GM21526 (cell line): ENCODE measurements around the gene PDK1.
"Not testable (repeated sequence)": the region's sequence is repeated elsewhere in the genome, so short reads cannot be mapped to it uniquely, and the experiment has no call there.

Experiments
- ATAC-seq: cut with Tn5 transposase; IDR thresholded peaks from one replicate; pipeline ENCODE4 v1.9.1; 2021; ENCODE audit warnings: moderate library complexity; ENCODE audit not compliant: unreplicated experiment, low FRiP score

PDK1 gene

GRCh38 chr2:172555522-172556283, at the start of gene PDK1:
TSS of gene PDK1 (plus strand) at chr2:172556090. CDS start at chr2:172556151, 61 bp downstream.
- peak; percentile 84 for ATAC-seq

- no peak for ATAC-seq
Measured at GRCh38 chr2:172507199-172507598, 48.7 kb upstream of the PDK1 start.

- ATAC-seq, result no peak
Measured at GRCh38 chr2:172510088-172510487, 45.8 kb upstream of the PDK1 start.

- no peak for ATAC-seq
Measured at GRCh38 chr2:172510548-172510947, 45.3 kb upstream of the PDK1 start.

GRCh38 chr2:172512810-172513523, 42.9 kb upstream of the PDK1 start:
- no peak for ATAC-seq

GRCh38 chr2:172513524-172513900, 42.4 kb upstream of the PDK1 start:
- no peak for ATAC-seq

GRCh38 chr2:172513935-172514586, 41.8 kb upstream of the PDK1 start:
- no peak for ATAC-seq

GRCh38 chr2:172516299-172516698, 39.6 kb upstream of the PDK1 start:
- ATAC-seq, result no peak

GRCh38 chr2:172518995-172519394, 36.9 kb upstream of the PDK1 start:
- ATAC-seq, result no peak

- no peak for ATAC-seq
Measured at GRCh38 chr2:172525601-172526000, 30.3 kb upstream of the PDK1 start.

GRCh38 chr2:172531309-172531708, 24.6 kb upstream of the PDK1 start:
- no peak for ATAC-seq

- not testable (repeated sequence) for ATAC-seq
Measured at GRCh38 chr2:172532461-172532860, 23.4 kb upstream of the PDK1 start.

- no peak for ATAC-seq
Measured at GRCh38 chr2:172533687-172534086, 22.2 kb upstream of the PDK1 start.

- ATAC-seq, result no peak
Measured at GRCh38 chr2:172535119-172535518, 20.8 kb upstream of the PDK1 start.

- not testable (repeated sequence) for ATAC-seq
Measured at GRCh38 chr2:172537851-172538250, 18.0 kb upstream of the PDK1 start.

GRCh38 chr2:172539767-172540166, 16.1 kb upstream of the PDK1 start:
- no peak for ATAC-seq

GRCh38 chr2:172540421-172540820, 15.5 kb upstream of the PDK1 start:
- no peak for ATAC-seq

- no peak for ATAC-seq
Measured at GRCh38 chr2:172545408-172546075, 10.3 kb upstream of the PDK1 start.

GRCh38 chr2:172549131-172549530, 6.8 kb upstream of the PDK1 start:
- ATAC-seq, result no peak

GRCh38 chr2:172549802-172550201, 6.1 kb upstream of the PDK1 start:
- not testable (repeated sequence) for ATAC-seq

GRCh38 chr2:172550419-172550818, 5.5 kb upstream of the PDK1 start:
- ATAC-seq, result no peak
